ENCODE measurements around the gene SSTR3. TPM values are rescaled to one million over a fixed set of nuclear protein-coding genes. Genes with fewer than 3 reads are reported as not detected.

Gene SSTR3
- total and polyA plus RNA-seq, 2 of the 4 experiments (the other 2 are of a cell fraction), result under 0.01 to 0.07 TPM

DNA sequence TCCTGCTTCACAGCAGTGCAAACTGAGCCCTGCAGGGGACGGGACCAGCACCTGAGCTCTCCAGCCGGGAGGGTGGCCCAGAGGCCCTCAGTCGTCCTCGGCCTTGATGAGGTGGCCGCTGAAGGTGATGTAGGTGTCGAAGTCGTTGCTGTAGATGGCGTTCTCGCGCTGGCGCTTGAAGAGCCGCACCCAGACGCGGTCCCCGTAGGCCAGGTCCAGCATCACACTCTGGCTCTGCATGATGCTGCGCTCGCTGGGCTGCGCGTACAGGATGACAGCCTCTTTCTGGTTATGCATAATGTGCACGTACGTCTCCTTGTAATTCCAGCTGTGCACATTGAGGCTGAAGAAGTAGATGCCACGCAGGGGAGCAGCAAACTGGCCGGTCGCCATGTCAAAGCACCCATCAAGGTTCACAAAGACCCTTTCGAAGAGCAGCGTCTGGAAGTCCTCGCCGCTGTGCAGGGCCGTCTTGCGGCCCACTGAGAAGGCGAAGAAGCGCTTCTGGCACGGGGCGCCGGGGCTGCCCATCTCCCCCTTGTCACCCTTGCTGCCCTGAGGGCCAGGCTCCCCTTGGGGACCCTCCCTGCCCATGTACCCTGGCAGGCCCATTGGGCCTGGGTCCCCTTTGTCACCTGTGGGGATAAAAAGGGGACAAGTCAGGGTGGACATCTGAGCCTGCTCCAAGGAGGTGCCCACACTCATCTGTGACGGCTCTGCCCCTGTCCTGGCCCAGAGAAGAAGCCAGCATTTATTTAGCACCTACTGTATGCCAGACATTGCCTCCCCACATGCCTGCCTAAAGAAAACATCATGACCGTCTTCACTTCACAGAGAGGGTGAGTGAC, 30.0 kb downstream of the SSTR3 start (continued):
- TF ChIP-seq, protein P1, sequence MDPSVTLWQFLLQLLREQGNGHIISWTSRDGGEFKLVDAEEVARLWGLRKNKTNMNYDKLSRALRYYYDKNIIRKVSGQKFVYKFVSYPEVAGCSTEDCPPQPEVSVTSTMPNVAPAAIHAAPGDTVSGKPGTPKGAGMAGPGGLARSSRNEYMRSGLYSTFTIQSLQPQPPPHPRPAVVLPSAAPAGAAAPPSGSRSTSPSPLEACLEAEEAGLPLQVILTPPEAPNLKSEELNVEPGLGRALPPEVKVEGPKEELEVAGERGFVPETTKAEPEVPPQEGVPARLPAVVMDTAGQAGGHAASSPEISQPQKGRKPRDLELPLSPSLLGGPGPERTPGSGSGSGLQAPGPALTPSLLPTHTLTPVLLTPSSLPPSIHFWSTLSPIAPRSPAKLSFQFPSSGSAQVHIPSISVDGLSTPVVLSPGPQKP (IDR thresholded peaks at IDR 0.05; ENCODE audit: borderline replicate concordance, low read depth, low read length), result no peak
- TF ChIP-seq SMC3 (IDR thresholded peaks at IDR 0.05; ENCODE audit: low read depth, low read length) (no peak), RFX5 (IDR thresholded peaks at IDR 0.05; ENCODE audit: low read depth, low read length) (no peak)
- TF ChIP-seq, protein P2, sequence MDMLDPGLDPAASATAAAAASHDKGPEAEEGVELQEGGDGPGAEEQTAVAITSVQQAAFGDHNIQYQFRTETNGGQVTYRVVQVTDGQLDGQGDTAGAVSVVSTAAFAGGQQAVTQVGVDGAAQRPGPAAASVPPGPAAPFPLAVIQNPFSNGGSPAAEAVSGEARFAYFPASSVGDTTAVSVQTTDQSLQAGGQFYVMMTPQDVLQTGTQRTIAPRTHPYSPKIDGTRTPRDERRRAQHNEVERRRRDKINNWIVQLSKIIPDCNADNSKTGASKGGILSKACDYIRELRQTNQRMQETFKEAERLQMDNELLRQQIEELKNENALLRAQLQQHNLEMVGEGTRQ (IDR thresholded peaks at IDR 0.05; ENCODE audit: low read depth, low read length), result no peak
